SK-N-SH (cell line): ENCODE measurements around the gene ART4. TPM values are rescaled to one million over a fixed set of nuclear protein-coding genes. Genes with fewer than 3 reads are reported as not detected.

ENCODE experiments used
- CTCF ChIA-PET: fragments of 300-600, 350-600 bp; formaldehyde crosslinking; extraction: SDS; loops from one replicate; lab custom pipeline; 2021; lab: Yijun Ruan, JAX
- POLR2A ChIA-PET: fragments of 350-600 bp; sonication (Branson Sonifier 250); formaldehyde crosslinking; extraction: SDS; loops from one replicate; lab custom pipeline; 2020; ENCODE audit warnings: antibody characterized with exemption, inconsistent platforms; lab: Yijun Ruan, JAX
- DNase-seq: peaks from one replicate; pipeline ENCODE4 v3.0.0; 2012
- H2AFZ ChIP-seq: fragments of 200-600 bp; sonication (generic); 2 replicates; pipeline ENCODE4 v1.8.1; 2016; ENCODE audit warnings: antibody characterized with exemption, mild to moderate bottlenecking, low read depth
- H3F3A ChIP-seq: fragments of 200-600 bp; sonication (generic); replicated peaks from 2 replicates; pipeline ENCODE3; 2016; ENCODE audit warnings: antibody characterized with exemption, mild to moderate bottlenecking; ENCODE audit not compliant: insufficient read depth
- H3K27ac ChIP-seq, 2 experiments: fragments of 200-500 bp in 1 of 2; fragments of 200-600 bp in 1 of 2; sonication (Bioruptor generic) in 1 of 2; sonication (generic), shearing (Covaris generic) in 1 of 2; 2 replicates each; pipeline versions ENCODE4 v1.5.1 to v1.6.1; 2014 to 2016; ENCODE audit warnings: low read depth in 2 of 2, inconsistent platforms in 1 of 2, low read length in 1 of 2, mild to moderate bottlenecking in 1 of 2, mixed read lengths in 1 of 2
- H3K27me3 ChIP-seq: fragments of 200-600 bp; sonication (generic), shearing (Covaris generic); 2 replicates; pipeline ENCODE4 v1.6.1; 2016; ENCODE audit warnings: mixed run types; ENCODE audit not compliant: insufficient read depth
- H3K36me3 ChIP-seq, 2 experiments: fragments of 200-500 bp in 1 of 2; fragments of 200-600 bp in 1 of 2; sonication (Bioruptor generic) in 1 of 2; sonication (generic) in 1 of 2; replicated peaks in 1 of 2; 2 replicates each; pipeline versions ENCODE3 to v1.5.1; 2014 to 2016; ENCODE audit warnings: low read length in 1 of 2, mild to moderate bottlenecking in 1 of 2; ENCODE audit not compliant: insufficient read depth in 2 of 2, control insufficient read depth in 1 of 2
- H3K4me1 ChIP-seq, 2 experiments: fragments of 200-500 bp in 1 of 2; fragments of 200-600 bp in 1 of 2; sonication (Bioruptor generic) in 1 of 2; sonication (generic), shearing (Covaris generic) in 1 of 2; 2 replicates each; pipeline versions ENCODE4 v1.5.1 to v1.6.1; 2014 to 2016; ENCODE audit warnings: low read depth in 1 of 2, low read length in 1 of 2, mixed run types in 1 of 2; ENCODE audit not compliant: insufficient read depth in 2 of 2, control insufficient read depth in 1 of 2
- H3K4me2 ChIP-seq: fragments of 200-600 bp; sonication (generic), shearing (Covaris generic); 2 replicates; pipeline ENCODE4 v1.6.1; 2017; ENCODE audit warnings: mixed run types
- H3K4me3 ChIP-seq, 2 experiments: fragments of 200-500 bp in 1 of 2; fragments of 200-600 bp in 1 of 2; sonication (Bioruptor generic) in 1 of 2; sonication (generic), shearing (Covaris generic) in 1 of 2; 2 replicates each; pipeline versions ENCODE4 v1.5.1 to v1.8.1; 2014 to 2016; ENCODE audit warnings: low read depth in 2 of 2, inconsistent platforms in 1 of 2, low read length in 1 of 2, mild to moderate bottlenecking in 1 of 2, mixed read lengths in 1 of 2, moderate library complexity in 1 of 2
- H3K79me2 ChIP-seq: fragments of 200-600 bp; sonication (generic); 2 replicates; pipeline ENCODE4 v1.8.1; 2017; ENCODE audit warnings: mild to moderate bottlenecking; ENCODE audit not compliant: insufficient read depth
- H3K9ac ChIP-seq: fragments of 200-600 bp; sonication (generic); 2 replicates; pipeline ENCODE4 v1.6.1; 2017; ENCODE audit warnings: mixed run types
- H3K9me2 ChIP-seq: fragments of 200-600 bp; sonication (generic); 2 replicates; pipeline ENCODE4 v1.6.1; 2017; ENCODE audit warnings: mixed run types
- H3K9me3 ChIP-seq: fragments of 200-600 bp; sonication (generic); 2 replicates; pipeline ENCODE4 v1.6.1; 2017; ENCODE audit warnings: mixed run types, mild to moderate bottlenecking, moderate library complexity
- H4K20me1 ChIP-seq: fragments of 200-600 bp; sonication (generic); 2 replicates; pipeline ENCODE4 v1.6.1; 2017; ENCODE audit warnings: mild to moderate bottlenecking, mixed run types; ENCODE audit not compliant: insufficient read depth
- CHD2 ChIP-seq: fragments of 150-350 bp; IDR thresholded peaks from 2 replicates; pipeline ENCODE4 v1.6.1; 2018; ENCODE audit warnings: low read length; ENCODE audit not compliant: partially characterized antibody
- GATA2 ChIP-seq: sonication (generic); formaldehyde crosslinking; IDR thresholded peaks from 2 replicates; pipeline ENCODE4 v1.5.0; 2020; ENCODE audit warnings: mild to moderate bottlenecking, missing genetic modification reagents
- MAX ChIP-seq: IDR thresholded peaks from 2 replicates; pipeline ENCODE4 v1.4.0; 2012; ENCODE audit warnings: low read depth
- NRF1 ChIP-seq: IDR thresholded peaks from 2 replicates; pipeline ENCODE4 v1.6.1; 2012; ENCODE audit warnings: low read depth, mild to moderate bottlenecking, low read length
- REST ChIP-seq: IDR thresholded peaks from 2 replicates; pipeline ENCODE4 v1.6.1; 2012; ENCODE audit warnings: mild to moderate bottlenecking, low read depth, low read length, moderate library complexity
- RXRA ChIP-seq: IDR thresholded peaks from 2 replicates; pipeline ENCODE4 v1.4.0; 2012; ENCODE audit warnings: low read depth, mild to moderate bottlenecking, borderline replicate concordance
- WGBS: methylation state at CpG from one replicate; pipeline ENCODE4 v1.1.6; 2017; ENCODE audit warnings: low lambda C conversion rate; 5-methylcytosine and 5-hydroxymethylcytosine counted together
- polyA plus RNA-seq, 3 experiments: library from polyadenylated mRNA; depleted of rRNA; stranded (reverse); fragments of >200 nt; gene quantifications; 2 replicates each; pipeline ENCODE4 v1.2.3, GENCODE V29; 2012

The ART4 gene
- polyA plus RNA-seq, 1 of the 3 experiments (the other 2 are of a cell fraction): not detected

DNA sequence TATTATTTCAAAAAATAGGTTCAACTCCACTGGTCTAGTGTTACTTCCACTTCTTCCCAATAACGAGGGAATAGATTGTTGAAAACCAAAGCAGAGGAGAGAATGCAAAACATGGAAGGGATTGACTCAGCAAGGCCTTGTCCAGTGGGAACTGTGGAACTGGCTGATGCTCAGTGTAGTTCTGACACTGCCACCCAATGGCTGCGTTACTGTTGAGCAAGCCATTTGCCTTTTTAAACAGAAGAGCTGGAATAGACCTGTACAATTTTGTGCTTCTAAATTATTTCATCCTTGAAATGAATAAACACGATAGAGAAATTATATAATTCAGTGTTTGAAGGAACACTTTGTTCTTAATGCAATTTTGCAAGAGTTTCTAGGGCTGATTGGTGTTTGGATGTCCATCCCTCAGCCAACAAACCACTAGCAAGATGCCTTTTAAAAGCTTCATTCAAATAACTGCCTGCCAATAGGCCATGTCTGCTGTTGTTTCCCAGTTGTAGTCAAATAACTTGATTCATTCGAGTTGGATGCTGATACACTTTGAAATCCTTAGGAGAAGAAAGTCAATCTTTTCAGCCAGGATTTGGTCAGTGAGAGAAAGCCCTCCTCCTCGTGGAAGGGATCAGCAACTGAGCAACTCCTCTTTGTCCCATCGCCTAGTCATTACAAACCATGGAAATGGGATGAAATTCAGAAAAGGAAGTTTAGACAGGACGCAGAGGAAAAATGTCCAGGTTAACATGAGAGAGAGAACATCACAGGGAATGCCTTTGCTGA lies 49.6 kb upstream of the ART4 start (continued):
- TF ChIP-seq REST: no peak

- DNase-seq: no peak
- Histone ChIP-seq H3K9me3 (no peaks in the 10 kb centered on the region), H3K4me1 (peaks cover 8 to 12% of the 10 kb centered on the region in 2 experiments; a peak in 3 of 4 replicates), H3F3A (no peaks in the 10 kb centered on the region), H3K9me2 (no peaks in the 10 kb centered on the region), H2AFZ (no peak overlapping the region)
- 79% methylated on average over 5 of the region's 5 CpGs for WGBS
- POLR2A ChIA-PET: no interaction called here
- no peak for TF ChIP-seq RXRA
- TF ChIP-seq NRF1: no peak
- no peak for TF ChIP-seq MAX
- TF ChIP-seq GATA2 (CRISPR knock-in tag): no peak
- no peak for TF ChIP-seq CHD2
- TF ChIP-seq REST: no peak
- TF ChIP-seq, all 33 proteins: peak for 0
- H3K27ac ChIP-seq: no peak overlapping the region
- CTCF ChIA-PET: interaction anchor here (1.2 kb wide), 1 partner anchor 121 kb away, joined by 3 read pairs; no protein-coding TSS in a partner anchor
- no peaks in the 10 kb centered on the region for H3K36me3 ChIP-seq
- no peak overlapping the region for H3K4me2 ChIP-seq
- H3K79me2 ChIP-seq: no peaks in the 10 kb centered on the region
- H3K27me3 ChIP-seq: no peaks in the 10 kb centered on the region
- H4K20me1 ChIP-seq: no peaks in the 10 kb centered on the region
- H3K9ac ChIP-seq: no peak overlapping the region
- H3K4me3 ChIP-seq: no peak overlapping the region
These were observed 47.4 kb upstream of the ART4 start for GRCh38 chr12:14890701-14891100.
